Heart right ventricle (tissue), 16 donors: ENCODE data around the gene PRR14L. TPM values are rescaled to one million over a fixed set of nuclear protein-coding genes. Genes with fewer than 3 reads are reported as not detected.
"Not testable (repeated sequence)": the region's sequence is repeated elsewhere in the genome, so short reads cannot be mapped to it uniquely, and the experiment has no call there.

ENCODE experiments used
- ATAC-seq, 8 donors: fragments of 200-7000 bp; cut with Tn5 transposase; one replicate each; pipeline ENCODE4 v1.9.1; 2020; ENCODE audit warnings: mild to moderate bottlenecking in 8 of 8, moderate library complexity in 8 of 8, moderate number of reproducible peaks in 1 of 8
- DNase-seq, 2 donors: peaks; one replicate each; pipeline ENCODE4 v3.0.0-alpha.2; 2020
- H3K27ac ChIP-seq, 10 donors: fragments of 200-600 bp; sonication (generic) in 2 of 10; one replicate each; pipeline versions ENCODE4 v1.5.0 to v1.8.0; 2020 to 2022; ENCODE audit warnings: mild to moderate bottlenecking in 3 of 10
- H3K27me3 ChIP-seq, 7 donors: fragments of 200-600 bp; one replicate each; pipeline ENCODE4 v1.8.0; 2021 to 2022; ENCODE audit warnings: mild to moderate bottlenecking in 2 of 7
- H3K36me3 ChIP-seq, 9 donors: fragments of 200-600 bp; sonication (generic) in 1 of 9; one replicate each; pipeline versions ENCODE4 v1.5.0 to v1.8.0; 2020 to 2022; ENCODE audit warnings: mild to moderate bottlenecking in 2 of 9
- H3K4me1 ChIP-seq, 9 donors: fragments of 200-600 bp; sonication (generic) in 1 of 9; one replicate each; pipeline versions ENCODE4 v1.5.0 to v1.8.0; 2020 to 2022; ENCODE audit warnings: mild to moderate bottlenecking in 4 of 9
- H3K4me3 ChIP-seq, 10 donors: fragments of 200-600 bp; sonication (generic) in 2 of 10; one replicate each; pipeline versions ENCODE4 v1.5.0 to v1.8.0; 2020 to 2022; ENCODE audit warnings: mild to moderate bottlenecking in 7 of 10, moderate library complexity in 2 of 10
- H3K9me3 ChIP-seq, 11 donors: fragments of 200-600 bp in 10 of 11; sonication (generic) in 2 of 11; one replicate each; pipeline versions ENCODE4 v1.5.0 to v1.8.0; 2013 to 2022; ENCODE audit warnings: mild to moderate bottlenecking in 2 of 11, control low read depth in 1 of 11, moderate library complexity in 1 of 11
- WGBS, 2 donors: extraction: QIAGEN DNeasy Blood & Tissue Kit; methylation state at CpG; one replicate each; pipeline ENCODE4 v1.1.7; 2013; ENCODE audit warnings: inconsistent platforms in 1 of 2; 5-methylcytosine and 5-hydroxymethylcytosine counted together
- intact Hi-C, 10 donors: fragments of 100-400 bp; cut with DNase I; formaldehyde crosslinking; loops; one replicate each; pipeline versions ENCODE4 v1.11.1 to v1.14.2; 2022
- polyA plus RNA-seq, 2 donors: library from polyadenylated mRNA; stranded (reverse); fragments of 200-250 nt; gene quantifications; one replicate each; pipeline ENCODE4 v1.2.3, GENCODE V29; 2013
- total RNA-seq, 10 donors: library from RNA; stranded (reverse); fragmentation: NEBNext Ultra II Directional in 3 of 10; extraction: Animal tissue kit (Norgen Biotek cat#: 25700) in 3 of 10; gene quantifications; one replicate each; pipeline versions ENCODE4 v1.2.1 to v1.2.4, GENCODE V29; 2021 to 2023
- TF ChIP-seq, protein P1 (sequence below), 9 donors: fragments of 200-600 bp; sonication (generic) in 2 of 9; IDR thresholded peaks; one replicate each; pipeline versions ENCODE4 v1.5.0 to v1.8.0; 2021 to 2022; ENCODE audit warnings: antibody characterized with exemption in 9 of 9, mild to moderate bottlenecking in 5 of 9, moderate library complexity in 1 of 9
- donor health status: Arrhythmogenic right ventricular cardiomyopathy.
- donor health status: ischemic (EF 13 %, LVEDD 7.1; RV severe dilation, severe dysfunction).
- donor health status: healthy with polysubstance abuse.
- donor health status: DM: no; HTN: yes; CAD: no.
- donor health status: DM: no; HTN: no; CAD: no.
- donor health status: ischemic (EF 25% LVEDD 6.9; RV normal size, moderate dysfunction).
- donor health status: ischemic (EF 25% LVEDD 5.7; RV mildly dilated, moderate dysfunction).
- donor health status: healthy.
- donor health status: DM: yes; HTN: yes; CAD: no.
- donor health status: Ischemic cardiomyopathy.
- donor health status: ischemic (EF 35%, LVEDD 5.7; RV mildly dilated, moderate dysfunction).
- donor health status: nonischemic (EF 11% LVEDD 7.7; RV severe dilation, severe dysfunction).
- donor health status: DM: yes; HTN: yes; CAD: no.
- donor health status: PGD.
- donor health status: ischemic (EF 29% LVEDD 5.4; RV normal size, mild dysfunction).
- donor health status: nonischemic (EF 23%, LVEDD 6.1; RV moderate dilation, normal function).

The PRR14L gene
- total and polyA plus RNA-seq, 12 donors = 4.0 to 19.6 (median 17.0) TPM

DNA sequence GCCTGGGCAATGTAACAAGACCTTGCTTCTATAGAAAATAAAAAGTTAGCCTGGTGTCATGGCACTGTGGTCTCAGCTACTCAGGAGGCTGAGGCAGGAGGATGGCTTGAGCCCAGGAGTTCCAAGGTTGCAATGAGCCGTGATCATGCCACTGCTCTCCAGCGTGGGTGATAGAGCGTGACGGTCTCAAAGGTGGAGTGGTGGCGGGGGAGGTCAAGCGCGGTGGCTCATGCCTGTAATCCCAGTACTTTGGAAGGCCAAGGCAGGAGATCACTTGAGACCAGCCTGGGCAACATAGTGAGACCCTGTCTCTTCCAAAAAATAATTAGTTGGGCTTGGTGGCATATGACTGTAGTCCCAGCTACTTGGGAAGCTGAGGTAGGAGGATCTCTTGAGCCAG lies 71.2 kb downstream of the PRR14L start:
- ATAC-seq (no peak), DNase-seq (no peak)

DNA sequence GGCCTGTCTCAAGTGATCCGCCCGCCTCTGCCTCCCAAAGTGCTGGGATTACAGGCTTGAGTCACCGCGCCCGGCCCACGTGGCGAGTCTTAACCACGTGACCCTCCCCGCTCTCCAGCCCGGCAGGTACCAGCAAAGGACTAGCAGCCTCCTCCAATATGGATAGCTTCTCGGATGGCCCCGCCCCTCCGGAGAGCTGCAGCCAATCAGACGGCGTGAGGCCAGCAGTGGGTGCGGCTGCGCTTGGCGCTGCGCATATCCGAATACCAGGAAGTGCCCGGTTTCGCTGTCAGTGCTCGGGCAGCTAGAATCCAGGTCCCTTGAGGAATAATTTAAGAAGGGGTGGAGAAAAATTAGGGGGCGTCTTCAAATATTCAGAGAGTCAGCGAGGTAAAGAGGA lies 73.2 kb downstream of the PRR14L start:
- intact Hi-C loops = loop anchor here in 3 of 10 donors (10.0 kb wide), 2 partner anchors 68 to 268 kb away; partner anchors contain the start of gene YWHAH (in 2 of the 3)
- WGBS, 2 donors = 2% methylated on average over 25 of the region's 25 CpGs
- DNase-seq (peak; percentile 94), ATAC-seq (peak; percentile 98 to 100 (median 99))
- Histone ChIP-seq H3K27me3 (no peaks in the 10 kb centered on the region), H3K9me3 (no peaks in the 10 kb centered on the region), H3K27ac (peak overlapping the region in 8 of 10 donors; percentile 11 to 88 (median 57)), H3K4me3 (peak overlapping the region; percentile 25 to 61 (median 53)), H3K4me1 (peaks cover 0 to 33% (median 7%) of the 10 kb centered on the region in 9 donors), H3K36me3 (no peaks in the 10 kb centered on the region)
- TF ChIP-seq, protein P1, sequence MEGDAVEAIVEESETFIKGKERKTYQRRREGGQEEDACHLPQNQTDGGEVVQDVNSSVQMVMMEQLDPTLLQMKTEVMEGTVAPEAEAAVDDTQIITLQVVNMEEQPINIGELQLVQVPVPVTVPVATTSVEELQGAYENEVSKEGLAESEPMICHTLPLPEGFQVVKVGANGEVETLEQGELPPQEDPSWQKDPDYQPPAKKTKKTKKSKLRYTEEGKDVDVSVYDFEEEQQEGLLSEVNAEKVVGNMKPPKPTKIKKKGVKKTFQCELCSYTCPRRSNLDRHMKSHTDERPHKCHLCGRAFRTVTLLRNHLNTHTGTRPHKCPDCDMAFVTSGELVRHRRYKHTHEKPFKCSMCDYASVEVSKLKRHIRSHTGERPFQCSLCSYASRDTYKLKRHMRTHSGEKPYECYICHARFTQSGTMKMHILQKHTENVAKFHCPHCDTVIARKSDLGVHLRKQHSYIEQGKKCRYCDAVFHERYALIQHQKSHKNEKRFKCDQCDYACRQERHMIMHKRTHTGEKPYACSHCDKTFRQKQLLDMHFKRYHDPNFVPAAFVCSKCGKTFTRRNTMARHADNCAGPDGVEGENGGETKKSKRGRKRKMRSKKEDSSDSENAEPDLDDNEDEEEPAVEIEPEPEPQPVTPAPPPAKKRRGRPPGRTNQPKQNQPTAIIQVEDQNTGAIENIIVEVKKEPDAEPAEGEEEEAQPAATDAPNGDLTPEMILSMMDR (IDR thresholded peaks at IDR 0.05) = no peak

More for the DNA sequence above, 71.2 kb downstream of the PRR14L start:
- Histone ChIP-seq H3K9me3 (no peaks in the 10 kb centered on the region), H3K4me3 (no peak overlapping the region), H3K27me3 (no peaks in the 10 kb centered on the region), H3K27ac (no peak overlapping the region), H3K4me1 (peaks cover 0 to 39% (median 7%) of the 10 kb centered on the region in 9 donors), H3K36me3 (peaks cover 0 to 13% (median 0%) of the 10 kb centered on the region in 9 donors)
- TF ChIP-seq, protein P1 (IDR thresholded peaks at IDR 0.05) = no peak
- WGBS, 2 donors = 93 to 94% methylated on average over 7 of the region's 7 CpGs
- intact Hi-C loops = loop anchor here in 4 of 10 donors (1.0 to 10.0 kb wide), 3 partner anchors 15 to 266 kb away; partner anchors contain the start of gene YWHAH (in 2 of the 4)

DNA sequence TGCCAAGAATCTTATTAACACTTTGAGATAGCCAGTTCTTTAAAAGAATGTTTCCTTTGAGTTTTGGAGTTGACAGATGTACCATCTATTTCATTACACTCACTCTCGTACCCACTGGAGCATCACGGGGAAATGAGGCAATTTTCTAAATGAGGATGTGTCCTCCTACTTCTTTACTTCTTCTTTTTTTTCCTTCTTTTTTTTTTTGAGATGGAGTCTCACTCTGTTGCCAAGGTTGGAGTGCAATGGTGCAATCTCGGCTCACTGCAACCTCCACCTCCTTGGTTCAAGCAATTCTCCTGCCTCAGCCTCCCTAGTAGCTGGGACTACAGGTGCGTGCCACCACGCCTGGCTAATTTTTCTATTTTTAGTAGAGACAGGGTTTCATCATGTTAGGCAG lies 75.7 kb downstream of the PRR14L start:
- DNase-seq, H3K9me3 ChIP-seq, H3K27ac ChIP-seq, H3K36me3 ChIP-seq, H3K27me3 ChIP-seq, H3K4me3 ChIP-seq, ATAC-seq: not testable (repeated sequence)
- intact Hi-C loops = loop anchor here in 3 of 10 donors (10.0 kb wide), 2 partner anchors 71 to 271 kb away; partner anchors contain the start of gene YWHAH (in 2 of the 3)
- 80 to 85% methylated on average over 5 of the region's 5 CpGs for WGBS, 2 donors
- H3K4me1 ChIP-seq = peaks cover 0 to 19% (median 5%) of the 10 kb centered on the region in 9 donors

DNA sequence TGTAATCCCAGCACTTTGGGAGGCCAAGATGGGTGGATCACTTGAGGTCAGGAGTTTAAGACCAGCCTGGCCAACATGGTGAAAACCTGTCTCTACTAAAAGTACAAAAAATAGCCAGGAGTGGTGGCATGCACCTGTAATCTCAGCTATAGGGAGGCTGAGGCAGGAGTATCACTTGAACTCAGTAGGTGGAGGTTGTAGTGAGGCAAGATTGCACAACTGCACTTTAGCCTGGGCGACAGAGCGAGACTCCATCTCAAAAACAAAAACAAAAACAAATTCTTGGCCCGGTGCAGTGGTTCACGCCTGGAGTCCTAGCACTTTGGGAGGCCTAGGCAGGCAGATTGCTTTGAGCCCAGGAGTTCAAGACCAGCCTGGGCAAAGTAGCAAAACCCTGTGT lies 81.1 kb downstream of the PRR14L start:
- not testable (repeated sequence) for ATAC-seq, DNase-seq, H3K27me3 ChIP-seq, H3K36me3 ChIP-seq, H3K9me3 ChIP-seq, H3K4me3 ChIP-seq, H3K4me1 ChIP-seq, H3K27ac ChIP-seq
- 89 to 90% methylated on average over 4 of the region's 4 CpGs for WGBS, 2 donors
- intact Hi-C loops = loop anchor here in 6 of 10 donors (10.0 kb wide), 4 partner anchors 86 to 296 kb away; partner anchors contain the start of genes YWHAH (in 3 of the 6), DEPDC5 (in 1 of the 6) and PRR14L (in 1 of the 6)

DNA sequence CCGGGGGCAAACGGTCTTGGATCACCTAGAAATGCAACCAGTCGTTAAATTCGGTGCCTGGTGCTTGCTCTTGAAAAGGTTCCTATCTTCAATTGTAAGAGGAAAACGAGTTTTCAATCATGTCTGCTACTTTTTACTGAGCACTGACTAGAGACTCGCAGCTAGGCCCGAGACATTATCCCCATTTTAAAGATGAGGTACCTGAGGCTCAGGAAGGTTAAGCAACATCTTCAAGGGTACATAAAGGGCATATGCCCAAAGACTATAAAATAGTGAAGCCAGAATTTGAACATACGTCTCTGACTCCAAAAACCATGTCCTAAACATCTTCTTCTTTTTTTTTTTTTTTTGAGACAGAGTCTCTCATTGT lies 87.3 kb downstream of the PRR14L start:
- Histone ChIP-seq H3K27me3 (no peaks in the 10 kb centered on the region), H3K9me3 (no peaks in the 10 kb centered on the region), H3K36me3 (no peaks in the 10 kb centered on the region), H3K4me3 (peak overlapping the region; percentile 56 to 99 (median 90)), H3K4me1 (peaks cover 2 to 20% (median 14%) of the 10 kb centered on the region in 9 donors), H3K27ac (peak overlapping the region in 7 of 10 donors; percentile 24 to 81 (median 62))
- intact Hi-C loops = loop anchor here in 7 of 10 donors (5.0 to 10.0 kb wide), 5 partner anchors 90 to 302 kb away; partner anchors contain the start of genes DEPDC5 (in 4 of the 7), PRR14L (in 4 of the 7) and YWHAH (in 3 of the 7)
- DNase-seq (no peak), ATAC-seq (no peak)
- WGBS, 2 donors = 68% methylated on average over 8 of the region's 8 CpGs
- TF ChIP-seq, protein P1 (IDR thresholded peaks at IDR 0.05) = no peak
